SK-N-SH (cell line): ENCODE results near the gene ADIPOR2.

Experiments
- EP300 ChIP-seq, 2 experiments: IDR thresholded peaks; 2 replicates each; pipeline versions ENCODE4 v1.4.0 to v1.6.1; 2012; ENCODE audit warnings: borderline replicate concordance in 1 of 2, low read depth in 1 of 2, low read length in 1 of 2
- JUND ChIP-seq: IDR thresholded peaks from 2 replicates; pipeline ENCODE4 v1.4.0; 2012
- MAX ChIP-seq: IDR thresholded peaks from 2 replicates; pipeline ENCODE4 v1.4.0; 2012; ENCODE audit warnings: low read depth
- YY1 ChIP-seq: IDR thresholded peaks from 2 replicates; pipeline ENCODE4 v1.4.0; 2012; ENCODE audit warnings: low read depth, mild to moderate bottlenecking

GRCh38 chr12:1724250-1724649 is 33.4 kb downstream of the ADIPOR2 start:
- TF ChIP-seq EP300 (IDR thresholded peaks at IDR 0.05; ENCODE audit: borderline replicate concordance in 1 of 2, low read depth in 1 of 2, low read length in 1 of 2) (no peak), MAX (no peak), JUND (no peak), YY1 (no peak)
